ENCODE results near the gene EXOC4.

DNA sequence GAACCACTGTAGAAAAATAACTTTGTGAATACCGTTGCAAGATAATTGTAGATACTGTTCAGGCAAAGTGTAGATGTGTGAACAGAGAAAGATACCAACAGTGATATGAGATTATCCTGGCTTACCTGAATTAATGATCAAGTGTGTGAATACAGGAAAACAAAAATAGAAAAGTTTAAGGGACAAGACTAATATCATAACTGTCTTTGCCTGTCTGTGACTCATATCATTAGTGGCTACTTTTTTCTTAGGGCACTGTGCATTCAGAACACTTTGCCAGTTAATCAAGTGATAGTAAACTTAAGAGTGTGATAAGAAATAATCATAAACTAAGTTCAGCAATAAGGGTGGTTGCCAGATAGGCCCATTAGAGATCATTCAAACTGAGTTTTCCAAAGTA lies 551.2 kb downstream of the EXOC4 start:
- TF ChIP-seq CTCF (IDR thresholded peaks at IDR 0.05 in 4 of 5, conservative IDR thresholded peaks at IDR 0.05 in 1 of 5) (no peak), POLR2A (IDR thresholded peaks at IDR 0.05) (no peak)

Measured in gastrocnemius medialis (tissue), 4 donors.